ENCODE results near the gene ACSS3.

Gene ACSS3

GRCh38 chr12:81162391-81163136 lies 84.7 kb downstream of the ACSS3 start:
- no peak for DNase-seq
- Histone ChIP-seq H3K27ac (no peak overlapping the region), H3K4me1 (no peaks in the 10 kb centered on the region), H3K27me3 (no peaks in the 10 kb centered on the region), H3K9me3 (no peaks in the 10 kb centered on the region), H3K4me3 (no peak overlapping the region), H3K36me3 (peaks cover 0 to 14% (median 0%) of the 10 kb centered on the region in 3 donors)
- intact Hi-C loops (cut with DNase I; ENCODE audit: low total_unique reads) = no loop called here
- no peak for TF ChIP-seq CTCF (IDR thresholded peaks at IDR 0.05)

- no peaks in the 10 kb centered on the region for H3K27me3 ChIP-seq
- no peaks in the 10 kb centered on the region for H3K9me3 ChIP-seq
- DNase-seq = no peak
- no peaks in the 10 kb centered on the region for H3K4me1 ChIP-seq
- H3K4me3 ChIP-seq = no peak overlapping the region
- H3K27ac ChIP-seq = no peak overlapping the region
- intact Hi-C loops (cut with DNase I; ENCODE audit: low total_unique reads) = no loop called here
- no peak for TF ChIP-seq CTCF (IDR thresholded peaks at IDR 0.05)
- H3K36me3 ChIP-seq = peaks cover 0 to 8% (median 0%) of the 10 kb centered on the region in 3 donors
Observed at GRCh38 chr12:81164827-81165226, 86.9 kb downstream of the ACSS3 start.

- Histone ChIP-seq H3K4me1 (no peaks in the 10 kb centered on the region), H3K36me3 (peaks cover 0 to 4% (median 0%) of the 10 kb centered on the region in 3 donors), H3K27me3 (no peaks in the 10 kb centered on the region), H3K4me3 (no peak overlapping the region), H3K9me3 (no peaks in the 10 kb centered on the region), H3K27ac (no peak overlapping the region)
- no peak for TF ChIP-seq CTCF (IDR thresholded peaks at IDR 0.05)
- intact Hi-C loops (cut with DNase I; ENCODE audit: low total_unique reads) = no loop called here
- no peak for DNase-seq
Observed at GRCh38 chr12:81166790-81167189, 88.9 kb downstream of the ACSS3 start.

- Histone ChIP-seq H3K36me3 (no peaks in the 10 kb centered on the region), H3K27ac (no peak overlapping the region), H3K9me3 (no peaks in the 10 kb centered on the region), H3K4me1 (no peaks in the 10 kb centered on the region), H3K4me3 (no peak overlapping the region), H3K27me3 (no peaks in the 10 kb centered on the region)
- TF ChIP-seq CTCF (IDR thresholded peaks at IDR 0.05) = no peak
- no peak for DNase-seq
- intact Hi-C loops (cut with DNase I; ENCODE audit: low total_unique reads) = no loop called here
Observed at GRCh38 chr12:81167694-81168093, 89.8 kb downstream of the ACSS3 start.

GRCh38 chr12:81168445-81168844 lies 90.6 kb downstream of the ACSS3 start:
- intact Hi-C loops (cut with DNase I; ENCODE audit: low total_unique reads) = no loop called here

More at GRCh38 chr12:81168445-81168844, 90.6 kb downstream of the ACSS3 start:
- Histone ChIP-seq H3K36me3 (no peaks in the 10 kb centered on the region), H3K27me3 (no peaks in the 10 kb centered on the region), H3K4me1 (no peaks in the 10 kb centered on the region), H3K4me3 (no peak overlapping the region), H3K27ac (no peak overlapping the region), H3K9me3 (no peaks in the 10 kb centered on the region)
- DNase-seq = no peak
- TF ChIP-seq CTCF (IDR thresholded peaks at IDR 0.05) = no peak

Measured in tibial artery (tissue), 4 donors.